ENCODE data around the gene GPR156.

The GPR156 gene

GRCh38 chr3:120276767-120277166 lies 8.3 kb downstream of the GPR156 start:
- TF ChIP-seq, protein P1, sequence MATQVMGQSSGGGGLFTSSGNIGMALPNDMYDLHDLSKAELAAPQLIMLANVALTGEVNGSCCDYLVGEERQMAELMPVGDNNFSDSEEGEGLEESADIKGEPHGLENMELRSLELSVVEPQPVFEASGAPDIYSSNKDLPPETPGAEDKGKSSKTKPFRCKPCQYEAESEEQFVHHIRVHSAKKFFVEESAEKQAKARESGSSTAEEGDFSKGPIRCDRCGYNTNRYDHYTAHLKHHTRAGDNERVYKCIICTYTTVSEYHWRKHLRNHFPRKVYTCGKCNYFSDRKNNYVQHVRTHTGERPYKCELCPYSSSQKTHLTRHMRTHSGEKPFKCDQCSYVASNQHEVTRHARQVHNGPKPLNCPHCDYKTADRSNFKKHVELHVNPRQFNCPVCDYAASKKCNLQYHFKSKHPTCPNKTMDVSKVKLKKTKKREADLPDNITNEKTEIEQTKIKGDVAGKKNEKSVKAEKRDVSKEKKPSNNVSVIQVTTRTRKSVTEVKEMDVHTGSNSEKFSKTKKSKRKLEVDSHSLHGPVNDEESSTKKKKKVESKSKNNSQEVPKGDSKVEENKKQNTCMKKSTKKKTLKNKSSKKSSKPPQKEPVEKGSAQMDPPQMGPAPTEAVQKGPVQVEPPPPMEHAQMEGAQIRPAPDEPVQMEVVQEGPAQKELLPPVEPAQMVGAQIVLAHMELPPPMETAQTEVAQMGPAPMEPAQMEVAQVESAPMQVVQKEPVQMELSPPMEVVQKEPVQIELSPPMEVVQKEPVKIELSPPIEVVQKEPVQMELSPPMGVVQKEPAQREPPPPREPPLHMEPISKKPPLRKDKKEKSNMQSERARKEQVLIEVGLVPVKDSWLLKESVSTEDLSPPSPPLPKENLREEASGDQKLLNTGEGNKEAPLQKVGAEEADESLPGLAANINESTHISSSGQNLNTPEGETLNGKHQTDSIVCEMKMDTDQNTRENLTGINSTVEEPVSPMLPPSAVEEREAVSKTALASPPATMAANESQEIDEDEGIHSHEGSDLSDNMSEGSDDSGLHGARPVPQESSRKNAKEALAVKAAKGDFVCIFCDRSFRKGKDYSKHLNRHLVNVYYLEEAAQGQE (IDR thresholded peaks at IDR 0.05; ENCODE audit: low read depth), result no peak
- TF ChIP-seq RAD21 (IDR thresholded peaks at IDR 0.05; ENCODE audit: low read depth), result no peak
- TF ChIP-seq ZBTB7A (IDR thresholded peaks at IDR 0.05; ENCODE audit: low read depth), result no peak
- no peak for TF ChIP-seq TCF12 (IDR thresholded peaks at IDR 0.05; ENCODE audit: low read depth)
- TF ChIP-seq TAF1 (IDR thresholded peaks at IDR 0.05; ENCODE audit: low read depth), result no peak
- no peak for TF ChIP-seq NFIC (IDR thresholded peaks at IDR 0.05)
- no peak for TF ChIP-seq EP300 (IDR thresholded peaks at IDR 0.05; ENCODE audit: borderline replicate concordance)
- TF ChIP-seq USF1 (IDR thresholded peaks at IDR 0.05), result no peak
- no peak for TF ChIP-seq EGR1 (IDR thresholded peaks at IDR 0.05)
- no peak for TF ChIP-seq CREB1 (IDR thresholded peaks at IDR 0.05; ENCODE audit: low read depth)
- no peak for TF ChIP-seq FOXM1 (IDR thresholded peaks at IDR 0.05; ENCODE audit: borderline replicate concordance, low read depth)
- TF ChIP-seq YY1 (IDR thresholded peaks at IDR 0.05; ENCODE audit: low read depth), result no peak

GRCh38 chr3:120275618-120276017 lies 9.4 kb downstream of the GPR156 start:
- TF ChIP-seq RAD21 (IDR thresholded peaks at IDR 0.05; ENCODE audit: low read depth) (no peak), NFIC (IDR thresholded peaks at IDR 0.05) (no peak), MAX (IDR thresholded peaks at IDR 0.05) (no peak), TCF12 (IDR thresholded peaks at IDR 0.05; ENCODE audit: low read depth) (no peak), CEBPB (IDR thresholded peaks at IDR 0.05) (no peak), EGR1 (IDR thresholded peaks at IDR 0.05) (no peak)
- TF ChIP-seq, protein P1 (IDR thresholded peaks at IDR 0.05; ENCODE audit: low read depth), result no peak

GRCh38 chr3:120274739-120275167 lies 10.3 kb downstream of the GPR156 start:
- TF ChIP-seq YY1 (IDR thresholded peaks at IDR 0.05; ENCODE audit: low read depth) (no peak), TAF1 (IDR thresholded peaks at IDR 0.05; ENCODE audit: low read depth) (no peak)
- TF ChIP-seq, protein P1 (IDR thresholded peaks at IDR 0.05; ENCODE audit: low read depth), result no peak

- TF ChIP-seq CREB1 (IDR thresholded peaks at IDR 0.05; ENCODE audit: low read depth) (no peak), MAX (IDR thresholded peaks at IDR 0.05) (no peak), RAD21 (IDR thresholded peaks at IDR 0.05; ENCODE audit: low read depth) (no peak), FOXM1 (IDR thresholded peaks at IDR 0.05; ENCODE audit: borderline replicate concordance, low read depth) (no peak), CEBPB (IDR thresholded peaks at IDR 0.05) (no peak), TCF12 (IDR thresholded peaks at IDR 0.05; ENCODE audit: low read depth) (no peak), NFIC (IDR thresholded peaks at IDR 0.05) (no peak), EP300 (IDR thresholded peaks at IDR 0.05; ENCODE audit: borderline replicate concordance) (no peak), ZBTB7A (IDR thresholded peaks at IDR 0.05; ENCODE audit: low read depth) (no peak), TAF1 (IDR thresholded peaks at IDR 0.05; ENCODE audit: low read depth) (no peak), EGR1 (IDR thresholded peaks at IDR 0.05) (no peak)
Measured at GRCh38 chr3:120272286-120272685, 12.7 kb downstream of the GPR156 start.

DNA sequence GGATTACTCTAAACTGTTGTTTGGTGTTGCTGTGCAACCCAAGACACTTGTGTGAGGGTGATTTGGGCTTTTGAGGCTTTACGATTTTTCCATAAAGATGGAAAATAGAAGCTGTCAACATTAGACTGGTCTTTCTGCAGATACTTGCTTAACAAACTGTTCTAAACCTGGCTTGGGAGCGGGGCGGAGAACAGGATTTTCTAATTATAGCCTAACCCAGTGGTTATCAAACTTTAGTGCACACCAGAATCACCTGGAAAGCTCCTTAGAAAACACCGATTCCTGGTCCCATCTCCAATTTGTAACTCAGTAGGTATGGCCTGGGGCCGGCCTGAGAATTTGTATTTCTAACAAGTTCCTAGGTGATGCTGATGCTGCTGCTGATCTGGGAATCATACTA lies 19.0 kb downstream of the GPR156 start:
- TF ChIP-seq USF1 (IDR thresholded peaks at IDR 0.05), result no peak
- TF ChIP-seq TAF1 (IDR thresholded peaks at IDR 0.05; ENCODE audit: low read depth), result no peak
- no peak for TF ChIP-seq TCF12 (IDR thresholded peaks at IDR 0.05; ENCODE audit: low read depth)
- TF ChIP-seq RAD21 (IDR thresholded peaks at IDR 0.05; ENCODE audit: low read depth), result no peak
- TF ChIP-seq FOXM1 (IDR thresholded peaks at IDR 0.05; ENCODE audit: borderline replicate concordance, low read depth), result no peak
- no peak for TF ChIP-seq CREB1 (IDR thresholded peaks at IDR 0.05; ENCODE audit: low read depth)
- no peak for TF ChIP-seq CEBPB (IDR thresholded peaks at IDR 0.05)
- TF ChIP-seq NFIC (IDR thresholded peaks at IDR 0.05), result no peak
- TF ChIP-seq TEAD4 (IDR thresholded peaks at IDR 0.05), result no peak
- TF ChIP-seq EGR1 (IDR thresholded peaks at IDR 0.05), result no peak
- TF ChIP-seq, protein P1 (IDR thresholded peaks at IDR 0.05; ENCODE audit: low read depth), result no peak
- TF ChIP-seq ZBTB7A (IDR thresholded peaks at IDR 0.05; ENCODE audit: low read depth), result no peak
- TF ChIP-seq MAX (IDR thresholded peaks at IDR 0.05), result no peak
- no peak for TF ChIP-seq EP300 (IDR thresholded peaks at IDR 0.05; ENCODE audit: borderline replicate concordance)
- TF ChIP-seq YY1 (IDR thresholded peaks at IDR 0.05; ENCODE audit: low read depth), result no peak
